Activated CD4-positive, CD25-positive, alpha-beta regulatory T cell treated with anti-CD3 and anti-CD28 coated beads, Interleukin-2, amount 50 U/mL, for 72 hours (primary cell): ENCODE measurements around the gene NR2F2.
A peak's percentile ranks its signal among the peaks of the same experiment; 100 is the strongest.

Experiments
- DNase-seq: peaks from one replicate; pipeline ENCODE4 v3.0.0; 2021

NR2F2 gene

GRCh38 chr15:96355568-96356187 lies 25.2 kb downstream of the NR2F2 start:
- DNase-seq, result no peak

- DNase-seq, result peak; percentile 73
These were observed 26.3 kb downstream of the NR2F2 start for GRCh38 chr15:96356494-96357455.

- DNase-seq, result no peak
These were observed 27.7 kb downstream of the NR2F2 start for GRCh38 chr15:96358001-96358801.

- no peak for DNase-seq
These were observed 28.5 kb downstream of the NR2F2 start for GRCh38 chr15:96358821-96359615.

- DNase-seq, result no peak
These were observed 29.4 kb downstream of the NR2F2 start for GRCh38 chr15:96359616-96360521.

- no peak for DNase-seq
These were observed 30.2 kb downstream of the NR2F2 start for GRCh38 chr15:96360581-96361308.

- no peak for DNase-seq
These were observed 31.0 kb downstream of the NR2F2 start for GRCh38 chr15:96361309-96362010.

- no peak for DNase-seq
These were observed 31.7 kb downstream of the NR2F2 start for GRCh38 chr15:96362011-96362754.

- DNase-seq, result no peak
These were observed 32.5 kb downstream of the NR2F2 start for GRCh38 chr15:96362755-96363651.

- no peak for DNase-seq
These were observed 33.2 kb downstream of the NR2F2 start for GRCh38 chr15:96363707-96364106.

GRCh38 chr15:96365781-96366525 lies 35.5 kb downstream of the NR2F2 start:
- no peak for DNase-seq

- no peak for DNase-seq
These were observed 36.0 kb downstream of the NR2F2 start for GRCh38 chr15:96366526-96366877.

- DNase-seq, result no peak
These were observed 37.1 kb downstream of the NR2F2 start for GRCh38 chr15:96367311-96368200.

- no peak for DNase-seq
These were observed 38.9 kb downstream of the NR2F2 start for GRCh38 chr15:96369351-96369750.

- DNase-seq, result no peak
These were observed 39.5 kb downstream of the NR2F2 start for GRCh38 chr15:96369825-96370621.

GRCh38 chr15:96372554-96372953 lies 42.1 kb downstream of the NR2F2 start:
- DNase-seq, result no peak
